HL-60 (cell line): ENCODE data around the gene BRD3.

Experiments
- CTCF ChIP-seq: IDR thresholded peaks from one replicate; pipeline ENCODE4 v1.5.1; 2011; ENCODE audit warnings: low read length, control low read depth, inconsistent platforms; ENCODE audit not compliant: insufficient read depth
- GABPA ChIP-seq: IDR thresholded peaks from 2 replicates; pipeline ENCODE4 v1.6.1; 2012; ENCODE audit warnings: low read depth
- POLR2AphosphoS5 ChIP-seq: IDR thresholded peaks from 2 replicates; pipeline ENCODE4 v1.6.1; 2012; ENCODE audit warnings: low read depth
- REST ChIP-seq: IDR thresholded peaks from 2 replicates; pipeline ENCODE4 v1.6.1; 2012; ENCODE audit warnings: low read depth; ENCODE audit not compliant: insufficient replicate concordance

- TF ChIP-seq CTCF (no peak), REST (no peak), POLR2AphosphoS5 (no peak), GABPA (no peak)
These were observed 74.1 kb downstream of the BRD3 start for GRCh38 chr9:133993635-133994253.
